Right lobe of liver (tissue), 6 donors: ENCODE results near the gene SSBP2. TPM values are rescaled to one million over a fixed set of nuclear protein-coding genes. Genes with fewer than 3 reads are reported as not detected.

Experiments used
- ATAC-seq, 4 donors: fragments of 200-7000 bp; cut with Tn5 transposase; one replicate each; pipeline ENCODE4 v1.9.1; 2020; ENCODE audit warnings: mild to moderate bottlenecking in 4 of 4, moderate library complexity in 4 of 4
- DNase-seq, 3 donors: peaks; one replicate each; pipeline ENCODE4 v3.0.0-alpha.2; 2020
- H3K27ac ChIP-seq, 3 donors: fragments of 200-600 bp; one replicate each; pipeline ENCODE4 v1.8.0; 2022
- H3K27me3 ChIP-seq, 2 donors: fragments of 200-600 bp; one replicate each; pipeline ENCODE4 v1.8.0; 2022
- H3K36me3 ChIP-seq, 4 donors: fragments of 200-600 bp; sonication (generic) in 1 of 4; one replicate each; pipeline versions ENCODE4 v1.5.1 to v1.8.0; 2017 to 2022; ENCODE audit warnings: control low read depth in 1 of 4
- H3K4me1 ChIP-seq, 4 donors: fragments of 200-600 bp; sonication (generic) in 1 of 4; one replicate each; pipeline versions ENCODE4 v1.5.1 to v1.8.0; 2017 to 2022; ENCODE audit warnings: control low read depth in 1 of 4
- H3K4me3 ChIP-seq, 3 donors: fragments of 200-600 bp; one replicate each; pipeline ENCODE4 v1.8.0; 2022
- H3K9me3 ChIP-seq, 4 donors: fragments of 200-600 bp; sonication (generic) in 1 of 4; one replicate each; pipeline versions ENCODE4 v1.5.1 to v1.8.0; 2017 to 2022; ENCODE audit warnings: control low read depth in 1 of 4
- POLR2A ChIP-seq: fragments of 450-650 bp; IDR thresholded peaks from one replicate; pipeline ENCODE4 v1.6.1; 2017; ENCODE audit warnings: antibody characterized with exemption, mild to moderate bottlenecking
- WGBS: methylation state at CpG from one replicate; pipeline ENCODE4 v1.1.6; 2018; ENCODE audit warnings: low coverage, low lambda C conversion rate; ENCODE audit not compliant: insufficient coverage; ENCODE audit errors: missing lambda C conversion rate; 5-methylcytosine and 5-hydroxymethylcytosine counted together
- intact Hi-C, 2 donors: fragments of 100-400 bp; cut with DNase I; formaldehyde crosslinking; loops; one replicate each; pipeline versions ENCODE4 v1.11.2 to v1.14.1; 2022
- total RNA-seq, 6 experiments: library from RNA; depleted of rRNA in 2 of 6; stranded (reverse); fragments of >200 nt in 2 of 6; fragmentation: NEBNext Ultra II Directional in 3 of 6; extraction: Animal tissue kit (Norgen Biotek cat#: 25700) in 3 of 6; gene quantifications; one replicate each; pipeline versions ENCODE4 v1.1.0 to v1.2.4, GENCODE V29; 2016 to 2023
- TF ChIP-seq, protein P1 (sequence below), 4 donors: fragments of 200-600 bp in 3 of 4; fragments of 450-650 bp in 1 of 4; IDR thresholded peaks; one replicate each; pipeline versions ENCODE4 v1.5.1 to v1.8.0; 2016 to 2022; ENCODE audit warnings: antibody characterized with exemption in 4 of 4, mild to moderate bottlenecking in 2 of 4
- donor health status: DM: no; HTN: yes; CAD: no.
- donor health status: DM: no; HTN: no; CAD: no.
- donor health status: DM: no; HTN: no; CAD: no.
- donor health status: DM: no; HTN: yes; CAD: no.
- donor health status: DM: no; HTN: yes; CAD: no.

The SSBP2 gene
- total RNA-seq, 6 experiments from 2014 or later, result 2.0 to 4.8 (median 3.7) TPM

- ATAC-seq, result no peak
- no peaks in the 10 kb centered on the region for H3K27me3 ChIP-seq
- no peaks in the 10 kb centered on the region for H3K9me3 ChIP-seq
- no peaks in the 10 kb centered on the region for H3K4me1 ChIP-seq
- no peak overlapping the region for H3K4me3 ChIP-seq
- H3K36me3 ChIP-seq, result no peaks in the 10 kb centered on the region
- TF ChIP-seq POLR2A, result no peak
- TF ChIP-seq, protein P1, sequence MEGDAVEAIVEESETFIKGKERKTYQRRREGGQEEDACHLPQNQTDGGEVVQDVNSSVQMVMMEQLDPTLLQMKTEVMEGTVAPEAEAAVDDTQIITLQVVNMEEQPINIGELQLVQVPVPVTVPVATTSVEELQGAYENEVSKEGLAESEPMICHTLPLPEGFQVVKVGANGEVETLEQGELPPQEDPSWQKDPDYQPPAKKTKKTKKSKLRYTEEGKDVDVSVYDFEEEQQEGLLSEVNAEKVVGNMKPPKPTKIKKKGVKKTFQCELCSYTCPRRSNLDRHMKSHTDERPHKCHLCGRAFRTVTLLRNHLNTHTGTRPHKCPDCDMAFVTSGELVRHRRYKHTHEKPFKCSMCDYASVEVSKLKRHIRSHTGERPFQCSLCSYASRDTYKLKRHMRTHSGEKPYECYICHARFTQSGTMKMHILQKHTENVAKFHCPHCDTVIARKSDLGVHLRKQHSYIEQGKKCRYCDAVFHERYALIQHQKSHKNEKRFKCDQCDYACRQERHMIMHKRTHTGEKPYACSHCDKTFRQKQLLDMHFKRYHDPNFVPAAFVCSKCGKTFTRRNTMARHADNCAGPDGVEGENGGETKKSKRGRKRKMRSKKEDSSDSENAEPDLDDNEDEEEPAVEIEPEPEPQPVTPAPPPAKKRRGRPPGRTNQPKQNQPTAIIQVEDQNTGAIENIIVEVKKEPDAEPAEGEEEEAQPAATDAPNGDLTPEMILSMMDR (IDR thresholded peaks at IDR 0.05), result no peak
- H3K27ac ChIP-seq, result no peak overlapping the region
- no peak for DNase-seq
- intact Hi-C loops, result no loop called here
These were observed 230.1 kb downstream of the SSBP2 start for GRCh38 chr5:81520769-81521168.

DNA sequence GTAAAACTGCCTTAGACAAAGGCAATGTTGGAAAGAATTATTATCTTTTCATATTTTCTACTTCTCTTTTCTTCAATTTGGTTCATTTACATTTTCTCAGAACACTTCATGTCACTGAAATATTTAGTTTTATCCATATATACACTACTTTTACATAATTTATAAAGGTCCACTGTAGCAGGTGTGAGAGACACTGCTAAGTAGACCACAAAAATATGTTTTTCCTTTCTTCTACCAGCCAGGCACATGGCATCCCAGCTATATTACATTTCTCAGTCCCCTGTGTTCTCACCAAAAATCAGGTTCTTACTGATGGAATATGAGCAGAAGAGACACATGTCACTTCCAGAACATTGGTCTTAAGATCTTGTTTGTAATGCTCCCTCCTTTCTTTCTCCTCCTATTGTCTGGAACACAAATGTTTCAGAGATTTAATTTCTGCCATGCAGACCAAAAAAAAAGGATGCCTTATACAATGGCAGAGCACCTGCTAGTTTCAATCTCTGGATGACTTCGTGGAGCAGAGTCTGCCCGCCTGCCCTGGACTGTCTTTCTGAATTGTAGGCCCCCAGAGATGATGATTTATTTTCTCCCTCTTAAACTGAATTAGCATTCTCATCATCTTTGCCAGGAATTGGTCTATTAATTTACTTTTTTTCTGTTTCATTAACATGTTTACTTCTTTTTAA lies 231.5 kb downstream of the SSBP2 start:
- no peak overlapping the region for H3K4me3 ChIP-seq
- TF ChIP-seq POLR2A, result no peak
- TF ChIP-seq, protein P1 (IDR thresholded peaks at IDR 0.05), result no peak
- H3K27ac ChIP-seq, result no peak overlapping the region
- intact Hi-C loops, result no loop called here
- no peak for DNase-seq
- H3K36me3 ChIP-seq, result no peaks in the 10 kb centered on the region
- no peaks in the 10 kb centered on the region for H3K4me1 ChIP-seq
- H3K9me3 ChIP-seq, result no peaks in the 10 kb centered on the region
- WGBS, result 85% methylated on average over 2 of the region's 2 CpGs
- H3K27me3 ChIP-seq, result no peaks in the 10 kb centered on the region
- no peak for ATAC-seq

GRCh38 chr5:81517462-81517861 lies 233.4 kb downstream of the SSBP2 start:
- no peak overlapping the region for H3K27ac ChIP-seq
- no peak for TF ChIP-seq POLR2A
- TF ChIP-seq, protein P1 (IDR thresholded peaks at IDR 0.05), result no peak
- no peaks in the 10 kb centered on the region for H3K36me3 ChIP-seq
- H3K9me3 ChIP-seq, result no peaks in the 10 kb centered on the region
- ATAC-seq, result no peak
- H3K4me3 ChIP-seq, result no peak overlapping the region
- intact Hi-C loops, result no loop called here
- no peaks in the 10 kb centered on the region for H3K4me1 ChIP-seq
- no peaks in the 10 kb centered on the region for H3K27me3 ChIP-seq
- no peak for DNase-seq

DNA sequence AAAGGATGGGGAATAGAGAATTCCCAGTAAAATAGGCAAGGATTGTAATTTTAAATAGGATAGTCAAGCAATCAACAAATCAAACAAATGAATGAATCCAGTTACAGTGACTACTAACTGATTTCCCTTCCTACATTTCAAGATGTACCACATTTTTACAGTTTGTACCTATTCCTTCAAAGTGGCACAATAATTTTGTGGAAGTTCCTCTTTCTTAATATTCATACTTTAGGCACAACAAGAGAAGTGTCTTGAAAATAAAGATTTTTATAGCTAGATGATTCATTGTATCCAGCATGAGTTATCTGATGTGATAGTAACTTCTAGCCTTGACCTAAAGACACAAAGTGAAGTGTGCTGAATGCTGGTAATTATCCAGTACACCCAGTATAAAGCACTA lies 234.8 kb downstream of the SSBP2 start:
- Histone ChIP-seq H3K9me3 (no peaks in the 10 kb centered on the region), H3K36me3 (no peaks in the 10 kb centered on the region), H3K27me3 (no peaks in the 10 kb centered on the region), H3K4me3 (no peak overlapping the region), H3K4me1 (no peaks in the 10 kb centered on the region), H3K27ac (no peak overlapping the region)
- intact Hi-C loops, result no loop called here
- DNase-seq, result no peak
- no peak for TF ChIP-seq POLR2A
- TF ChIP-seq, protein P1 (IDR thresholded peaks at IDR 0.05), result no peak
- no peak for ATAC-seq

DNA sequence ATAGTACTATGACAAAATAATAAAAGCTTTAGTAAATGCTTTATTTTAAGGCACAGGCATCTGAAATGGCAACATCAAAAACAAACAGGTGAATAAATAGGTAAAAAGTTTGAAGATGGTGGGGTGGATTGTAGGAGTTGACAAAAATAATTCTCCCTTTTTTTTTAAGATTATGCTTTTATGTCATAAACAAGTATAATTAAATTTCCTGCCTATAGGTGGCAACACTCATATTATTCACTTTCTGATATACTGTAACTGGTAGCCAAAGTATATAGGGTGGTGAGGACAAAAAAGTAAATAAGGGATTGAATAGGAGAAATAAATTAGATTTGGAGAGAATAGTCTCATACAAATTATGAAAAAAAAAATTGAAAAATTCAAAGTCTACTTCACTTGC lies 236.9 kb downstream of the SSBP2 start:
- Histone ChIP-seq H3K27me3 (no peaks in the 10 kb centered on the region), H3K27ac (no peak overlapping the region), H3K4me1 (no peaks in the 10 kb centered on the region), H3K9me3 (no peaks in the 10 kb centered on the region), H3K36me3 (no peaks in the 10 kb centered on the region), H3K4me3 (no peak overlapping the region)
- no peak for DNase-seq
- no peak for ATAC-seq
- no peak for TF ChIP-seq POLR2A
- TF ChIP-seq, protein P1 (IDR thresholded peaks at IDR 0.05), result peak in 2 of 4 donors; percentile 14 to 26
- intact Hi-C loops, result no loop called here
